Middle frontal gyrus (tissue), 1 donor: ENCODE data around the gene ZNF354C.

Experiments used
- DNase-seq: peaks from one replicate; pipeline ENCODE4 v3.0.0-alpha.2; 2015; ENCODE audit warnings: low spot score; ENCODE audit errors: extremely low spot score

Gene ZNF354C

GRCh38 chr5:179127136-179128040, 67.2 kb downstream of the ZNF354C start:
- DNase-seq = no peak

DNA sequence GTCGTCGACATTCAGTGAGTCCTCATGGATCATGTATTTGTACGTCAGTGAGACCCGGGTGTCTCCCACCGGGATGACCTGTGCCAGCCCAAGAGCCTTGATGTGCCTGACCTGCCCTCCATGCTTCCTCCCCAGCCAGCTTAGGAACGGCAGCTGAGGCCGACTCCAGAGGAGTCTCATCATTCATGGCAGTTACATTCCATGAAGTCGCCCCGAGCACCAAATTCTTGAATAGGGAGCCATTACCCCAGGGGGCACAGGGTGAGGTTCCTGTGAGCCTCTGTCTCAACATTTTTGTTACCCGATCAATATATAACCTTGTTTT, 67.8 kb downstream of the ZNF354C start:
- DNase-seq = no peak

GRCh38 chr5:179128976-179129375, 68.8 kb downstream of the ZNF354C start:
- DNase-seq = no peak

DNA sequence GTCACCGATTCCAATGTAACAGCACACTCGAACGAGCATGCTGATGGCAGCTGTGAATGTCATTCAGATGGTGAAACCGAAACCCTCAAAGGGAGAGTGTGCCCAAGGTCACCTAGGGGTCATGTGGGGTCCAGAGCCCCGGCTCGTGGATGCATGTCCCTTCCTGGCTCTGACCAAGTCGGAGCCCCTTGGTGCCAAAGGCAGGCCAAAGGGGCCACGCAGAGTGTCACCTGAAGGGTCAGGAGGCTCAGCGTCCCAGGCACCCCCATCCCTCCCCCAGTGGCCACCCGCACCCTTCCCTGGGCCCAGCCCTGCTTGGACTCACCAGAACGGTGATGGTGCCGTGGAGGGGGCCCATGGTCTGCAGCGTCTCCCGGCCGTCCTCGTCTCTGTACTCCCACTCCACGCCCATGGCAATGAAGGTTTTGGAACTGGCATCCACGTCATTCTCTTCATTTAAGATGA, 69.5 kb downstream of the ZNF354C start:
- DNase-seq = no peak

DNA sequence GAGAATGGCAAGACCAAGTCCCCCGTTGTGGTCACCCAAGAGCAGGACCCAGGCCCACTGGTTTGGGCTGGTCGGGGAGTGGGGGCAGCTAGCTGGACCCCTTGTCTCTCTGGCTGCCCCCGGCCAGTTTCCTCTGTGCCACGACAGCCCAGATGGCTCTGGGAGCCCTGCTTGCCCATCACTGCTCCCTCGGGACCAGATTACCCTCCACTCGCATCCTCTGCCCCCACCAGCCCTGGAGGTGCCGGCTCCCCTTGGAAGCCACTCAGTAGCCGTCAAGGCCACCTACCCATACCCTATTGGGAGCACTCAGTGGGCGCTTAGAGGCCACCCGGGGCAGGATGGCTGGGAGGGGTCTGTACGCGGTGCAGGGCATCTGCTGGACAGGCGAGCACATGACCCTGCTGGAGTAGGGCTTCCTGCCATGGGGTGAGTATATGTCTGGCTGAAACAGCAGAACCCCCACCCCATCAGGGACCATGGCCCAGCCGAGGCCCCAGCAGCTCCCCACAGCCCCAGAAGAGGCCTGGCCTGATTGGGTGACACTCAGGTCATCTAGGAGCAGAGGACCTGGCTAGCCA, 70.0 kb downstream of the ZNF354C start:
- DNase-seq = no peak

DNA sequence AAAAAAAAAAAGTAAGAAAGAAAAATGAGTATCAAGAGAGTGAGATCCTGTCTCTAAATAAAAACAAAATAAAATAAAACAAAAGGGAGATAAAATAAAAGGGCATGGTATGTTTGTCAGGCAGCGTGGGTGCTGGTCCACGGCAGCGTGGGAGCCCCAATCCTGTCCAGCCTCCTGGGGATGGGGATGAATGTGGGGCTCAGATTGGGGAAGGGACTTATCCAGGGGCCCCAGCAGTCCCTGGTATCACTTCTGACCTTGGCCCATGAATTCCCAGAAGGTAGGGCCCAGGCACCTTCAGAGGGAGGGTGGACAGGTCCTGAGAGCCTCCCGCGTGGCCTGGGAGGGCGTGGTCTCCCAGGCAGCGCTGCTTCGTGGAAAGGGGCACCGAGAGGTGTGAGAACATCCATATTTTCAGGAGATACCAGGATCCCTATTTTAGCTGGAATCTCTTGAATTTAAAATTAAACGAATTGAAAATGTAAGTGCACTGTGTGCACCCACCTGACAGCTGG, 71.2 kb downstream of the ZNF354C start:
- no peak for DNase-seq

- DNase-seq = no peak
These were observed 71.9 kb downstream of the ZNF354C start for GRCh38 chr5:179131886-179132585.

GRCh38 chr5:179132586-179133355, 72.6 kb downstream of the ZNF354C start:
- DNase-seq = no peak
